NAMALWA (cell line): ENCODE results near the gene AUP1.

Experiments
- DNase-seq: peaks from one replicate; pipeline ENCODE4 v3.0.0-alpha.2; 2015; ENCODE audit warnings: low spot score

Gene AUP1

DNA sequence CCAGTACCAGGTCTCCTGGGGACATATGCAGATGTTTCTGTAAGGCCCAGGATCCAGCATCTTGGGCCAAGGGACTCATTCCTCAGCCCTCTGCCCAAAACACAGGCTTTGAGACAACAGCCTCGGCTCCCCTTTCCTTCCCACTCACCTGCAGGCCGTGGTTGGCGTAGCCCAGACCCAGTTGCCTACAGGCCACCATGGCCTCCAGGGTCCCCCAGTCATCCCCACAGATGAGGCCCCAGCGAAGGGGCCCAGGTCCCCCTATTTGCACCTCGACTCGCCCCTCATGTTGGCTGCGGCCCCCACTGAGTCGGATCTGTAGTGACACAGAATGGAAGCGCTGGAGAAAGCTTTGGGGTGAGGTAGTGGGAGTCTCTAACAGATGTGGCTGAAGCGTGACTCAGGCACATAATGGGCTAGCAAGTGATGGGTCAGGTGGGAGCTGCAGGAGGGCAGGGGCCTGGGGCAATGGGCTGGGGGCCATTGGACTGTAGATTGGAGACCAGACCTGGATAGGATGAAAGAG, 6.0 kb upstream of the AUP1 start:
- DNase-seq: no peak

DNA sequence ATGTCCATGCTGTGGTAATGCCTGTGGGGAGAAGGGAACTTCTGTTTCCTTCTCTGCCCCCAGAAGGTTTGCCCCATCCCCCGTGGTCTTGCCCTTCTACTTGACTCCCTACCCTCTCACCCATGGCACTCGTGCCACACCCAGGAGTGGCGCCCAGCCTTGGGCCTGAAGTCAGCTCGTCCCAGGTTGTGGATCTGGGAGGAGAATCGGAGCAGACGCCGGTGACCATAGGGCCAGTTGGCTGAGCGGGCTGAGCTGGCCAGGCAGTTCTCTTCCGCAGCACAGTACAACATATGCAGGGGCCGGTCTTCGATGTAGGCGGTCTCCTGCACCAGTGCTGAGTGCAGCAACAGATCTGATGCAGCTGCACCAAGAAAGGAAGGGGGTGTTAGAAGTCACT, 4.9 kb upstream of the AUP1 start:
- no peak for DNase-seq

- no peak for DNase-seq
Measured at GRCh38 chr2:74533464-74533863, 4.0 kb upstream of the AUP1 start.

DNA sequence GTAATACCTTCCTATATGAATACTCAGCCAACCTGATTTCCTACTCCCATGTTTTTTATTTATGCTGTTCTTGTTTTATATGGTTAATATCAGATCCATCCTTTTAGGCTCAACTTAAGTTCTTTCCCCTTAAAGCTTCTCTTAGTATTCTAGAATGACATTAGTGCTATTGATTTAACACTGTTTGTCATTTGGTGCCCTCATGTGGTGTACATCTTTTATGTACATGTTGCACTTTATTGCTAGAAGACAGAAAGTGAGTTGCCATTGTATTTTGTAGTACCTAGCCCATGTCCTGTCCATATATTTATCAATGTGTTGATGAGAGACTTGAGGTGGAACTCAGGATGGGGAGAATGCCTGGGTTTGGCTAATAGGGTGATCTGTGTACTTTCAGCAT, 2.7 kb upstream of the AUP1 start:
- DNase-seq: peak; percentile 71

GRCh38 chr2:74531666-74532065, 2.2 kb upstream of the AUP1 start:
- DNase-seq: no peak

DNA sequence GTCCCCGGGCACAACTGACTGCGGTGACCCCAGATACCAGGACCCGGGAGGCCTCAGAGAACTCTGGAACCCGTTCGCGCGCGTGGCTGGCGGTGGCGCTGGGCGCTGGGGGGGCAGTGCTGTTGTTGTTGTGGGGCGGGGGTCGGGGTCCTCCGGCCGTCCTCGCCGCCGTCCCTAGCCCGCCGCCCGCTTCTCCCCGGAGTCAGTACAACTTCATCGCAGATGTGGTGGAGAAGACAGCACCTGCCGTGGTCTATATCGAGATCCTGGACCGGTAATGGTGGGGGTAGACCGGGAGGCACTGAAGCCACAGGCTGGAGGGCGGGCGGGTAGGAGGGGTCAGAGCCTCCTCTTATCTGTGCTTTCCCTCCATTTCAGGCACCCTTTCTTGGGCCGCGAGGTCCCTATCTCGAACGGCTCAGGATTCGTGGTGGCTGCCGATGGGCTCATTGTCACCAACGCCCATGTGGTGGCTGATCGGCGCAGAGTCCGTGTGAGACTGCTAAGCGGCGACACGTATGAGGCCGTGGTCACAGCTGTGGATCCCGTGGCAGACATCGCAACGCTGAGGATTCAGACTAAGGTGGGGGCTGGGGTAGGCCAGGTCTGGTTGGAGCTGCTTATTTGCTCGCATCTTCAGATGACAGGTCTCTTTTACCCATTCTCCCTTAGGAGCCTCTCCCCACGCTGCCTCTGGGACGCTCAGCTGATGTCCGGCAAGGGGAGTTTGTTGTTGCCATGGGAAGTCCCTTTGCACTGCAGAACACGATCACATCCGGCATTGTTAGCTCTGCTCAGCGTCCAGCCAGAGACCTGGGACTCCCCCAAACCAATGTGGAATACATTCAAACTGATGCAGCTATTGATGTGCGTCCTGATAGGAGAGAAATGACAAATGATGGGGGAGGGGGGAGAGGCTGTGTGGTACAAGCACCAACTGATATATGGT, 1.0 kb upstream of the AUP1 start:
- DNase-seq: peak; percentile 55

DNA sequence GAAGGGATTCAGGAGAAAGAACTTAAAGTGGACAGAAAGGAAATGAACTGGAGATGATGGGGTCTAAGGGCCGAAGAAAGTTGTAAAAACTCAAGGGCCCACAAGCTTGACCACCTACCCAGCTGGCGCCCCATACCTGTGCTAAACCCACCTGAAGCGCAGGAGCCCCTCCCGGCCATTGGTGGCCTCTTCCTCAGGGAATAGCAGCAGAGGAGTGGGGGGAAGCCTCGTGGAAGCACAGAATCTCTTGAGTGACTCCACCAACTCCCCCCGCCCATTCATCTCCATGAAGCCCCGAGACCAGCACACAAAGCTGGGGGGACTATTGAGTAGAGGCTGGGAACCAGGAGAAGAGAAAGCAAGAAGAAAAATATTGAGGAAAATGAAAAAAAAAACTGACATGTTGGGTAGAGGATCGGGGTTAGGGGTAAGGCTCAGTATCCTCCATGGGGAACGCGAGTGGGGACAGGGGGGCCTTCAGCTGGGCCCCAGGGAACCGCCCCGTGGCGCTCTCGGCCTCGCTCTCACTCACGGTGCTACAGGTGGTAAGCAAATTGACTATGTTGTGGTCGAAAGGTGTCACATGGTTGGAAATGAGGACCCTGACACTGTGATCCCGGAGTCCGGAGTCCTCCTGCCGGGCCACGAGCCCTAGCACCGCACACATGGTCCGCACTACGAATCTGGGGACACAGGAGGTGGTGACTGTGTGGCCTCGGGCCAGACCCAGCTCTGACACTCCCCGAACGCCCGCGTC, 728 bp downstream of the AUP1 start:
- DNase-seq: peak; percentile 59

- no peak for DNase-seq
Measured at GRCh38 chr2:74527741-74528140, 1.8 kb downstream of the AUP1 start.

DNA sequence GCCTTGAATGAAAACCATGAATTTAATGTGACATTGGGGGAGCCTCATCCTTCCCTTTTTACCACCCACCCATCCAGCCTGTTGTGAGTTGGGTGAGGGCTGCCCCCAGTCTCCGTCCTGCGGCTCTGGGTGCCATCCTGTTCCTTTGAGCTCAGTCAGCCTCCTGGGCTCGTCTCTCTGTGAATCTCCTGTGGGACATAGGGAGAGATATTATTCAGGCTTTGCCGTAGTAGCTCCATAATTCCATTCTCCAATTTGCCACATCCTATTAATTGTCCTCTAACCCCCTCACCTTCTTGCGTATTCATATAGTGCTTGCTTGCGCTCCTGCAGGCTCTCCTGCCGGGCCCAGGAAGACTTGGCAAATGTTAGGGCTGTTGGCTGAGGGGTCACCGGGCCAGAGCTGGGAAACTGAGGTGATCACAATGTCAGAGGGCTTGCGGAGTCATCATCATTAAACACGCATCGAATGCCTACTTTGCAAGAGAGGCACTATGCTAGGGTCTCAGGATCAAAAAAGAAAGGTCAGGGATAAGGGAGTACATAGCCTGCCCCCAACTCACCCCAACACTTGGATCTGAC, 2.8 kb downstream of the AUP1 start:
- DNase-seq: no peak

- peak; percentile 84 for DNase-seq
Measured at GRCh38 chr2:74525717-74526648, 3.5 kb downstream of the AUP1 start, which contains the start of gene DQX1. TSS of gene DQX1 (minus strand) at chr2:74526231. CDS start at chr2:74525729, 502 bp downstream.

DNA sequence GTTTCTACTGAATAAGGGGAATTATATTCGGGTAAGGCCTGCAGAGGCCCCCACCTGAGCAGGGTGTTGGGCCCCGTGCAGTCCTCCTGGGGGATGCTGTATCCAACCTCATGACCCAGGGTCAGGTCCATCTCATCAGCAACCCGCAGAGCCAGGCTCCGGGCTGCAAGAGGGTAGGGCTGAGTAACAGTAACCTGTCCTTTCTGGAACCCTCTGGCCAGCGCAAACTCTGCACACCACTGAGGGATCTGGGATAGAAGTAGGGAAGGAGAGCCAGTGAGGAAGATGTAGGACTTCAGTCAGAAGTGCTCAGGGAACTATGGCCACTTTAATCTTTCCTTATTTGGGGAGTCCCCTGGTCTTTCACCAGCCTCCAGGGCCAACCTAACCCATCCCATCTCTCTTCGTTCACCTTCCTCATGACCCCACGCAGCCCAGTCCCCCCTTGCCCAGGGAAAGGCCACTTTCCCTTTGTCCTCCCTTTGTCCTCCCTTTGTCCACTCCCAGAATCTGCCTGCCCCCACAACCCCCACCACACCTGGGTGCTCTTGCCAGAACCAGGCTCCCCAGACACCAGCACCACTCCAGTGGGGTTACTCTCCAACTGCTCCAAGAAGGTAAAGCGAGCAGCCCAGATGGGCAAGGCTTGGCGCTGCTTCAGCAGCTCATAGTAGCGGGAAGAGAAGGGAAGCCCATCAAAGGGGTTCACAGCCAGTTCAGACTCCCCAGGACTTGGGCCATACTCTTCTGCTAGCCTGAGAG, 4.4 kb downstream of the AUP1 start:
- DNase-seq: no peak

- no peak for DNase-seq
Measured at GRCh38 chr2:74524005-74524404, 5.5 kb downstream of the AUP1 start.

DNA sequence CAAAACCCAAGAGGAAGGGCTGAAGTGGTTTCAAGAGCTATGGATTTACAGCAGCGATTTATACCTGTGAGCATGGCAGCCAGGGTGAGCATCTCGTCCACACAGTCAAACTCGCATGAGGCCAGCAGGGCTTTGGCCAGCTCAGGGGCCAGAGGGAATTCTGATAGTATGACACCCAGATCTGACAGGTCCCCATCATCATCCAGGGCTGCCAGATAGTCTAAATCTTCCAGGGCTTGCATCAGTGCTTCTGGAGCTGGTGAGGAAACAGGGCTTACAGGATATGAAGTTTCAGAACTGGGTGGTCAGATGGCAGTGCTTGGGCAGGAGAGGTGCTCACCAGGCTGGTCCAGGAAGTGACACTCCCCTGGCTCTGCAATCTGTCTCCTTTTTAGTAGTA, 7.0 kb downstream of the AUP1 start:
- DNase-seq: no peak

DNA sequence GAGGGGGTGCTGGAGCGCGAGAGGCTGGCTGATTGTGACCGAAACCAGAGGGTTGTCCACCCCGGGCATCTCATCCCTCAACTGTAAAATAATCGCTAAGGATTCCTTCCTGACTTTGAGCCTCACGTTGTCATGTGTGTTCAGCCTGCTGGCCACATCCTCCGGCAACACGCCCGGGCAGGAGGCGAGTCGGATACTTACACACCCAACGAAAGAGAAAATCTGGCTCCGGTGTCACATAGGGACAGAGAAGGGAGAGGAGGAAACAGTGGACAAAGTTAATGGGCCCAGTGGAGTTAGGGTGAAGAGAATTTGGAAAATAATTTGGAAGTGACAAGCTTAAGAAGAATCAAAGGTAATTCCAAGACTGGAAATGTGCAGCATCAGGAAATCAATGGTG, 12.9 kb downstream of the AUP1 start:
- DNase-seq: no peak

DNA sequence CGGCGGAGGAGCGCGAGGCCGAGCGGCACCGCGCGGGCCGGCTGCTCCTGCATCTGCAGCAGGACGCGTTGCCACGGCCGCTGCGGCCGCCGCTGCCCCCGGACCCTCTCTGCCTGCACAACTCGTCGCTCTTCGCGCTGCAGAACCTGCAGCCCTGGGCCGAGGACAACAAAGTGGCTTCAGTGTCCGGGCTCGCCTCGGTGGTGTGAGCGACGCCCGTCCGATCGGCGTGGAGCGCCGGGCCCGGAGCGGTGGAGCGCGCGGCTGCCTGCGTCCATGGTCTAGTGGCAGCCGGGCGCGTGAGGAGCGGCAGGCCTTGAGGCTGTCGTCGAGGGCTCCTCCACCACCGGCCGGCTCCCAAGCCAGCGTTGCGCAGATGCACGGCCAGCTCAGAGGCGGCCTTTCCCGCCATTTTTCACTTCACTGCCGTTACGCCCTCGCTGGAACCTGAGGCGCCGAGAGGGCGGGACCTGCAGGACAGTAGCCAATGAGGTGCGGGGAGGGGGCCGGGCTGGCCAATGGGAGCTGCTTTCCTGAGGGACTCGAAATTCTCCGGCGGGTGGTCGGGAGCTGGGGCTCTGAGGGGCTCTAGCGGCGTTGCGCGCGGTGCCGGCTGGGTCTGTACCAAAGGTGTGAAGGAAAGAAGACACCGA, 13.4 kb downstream of the AUP1 start:
- no peak for DNase-seq

DNA sequence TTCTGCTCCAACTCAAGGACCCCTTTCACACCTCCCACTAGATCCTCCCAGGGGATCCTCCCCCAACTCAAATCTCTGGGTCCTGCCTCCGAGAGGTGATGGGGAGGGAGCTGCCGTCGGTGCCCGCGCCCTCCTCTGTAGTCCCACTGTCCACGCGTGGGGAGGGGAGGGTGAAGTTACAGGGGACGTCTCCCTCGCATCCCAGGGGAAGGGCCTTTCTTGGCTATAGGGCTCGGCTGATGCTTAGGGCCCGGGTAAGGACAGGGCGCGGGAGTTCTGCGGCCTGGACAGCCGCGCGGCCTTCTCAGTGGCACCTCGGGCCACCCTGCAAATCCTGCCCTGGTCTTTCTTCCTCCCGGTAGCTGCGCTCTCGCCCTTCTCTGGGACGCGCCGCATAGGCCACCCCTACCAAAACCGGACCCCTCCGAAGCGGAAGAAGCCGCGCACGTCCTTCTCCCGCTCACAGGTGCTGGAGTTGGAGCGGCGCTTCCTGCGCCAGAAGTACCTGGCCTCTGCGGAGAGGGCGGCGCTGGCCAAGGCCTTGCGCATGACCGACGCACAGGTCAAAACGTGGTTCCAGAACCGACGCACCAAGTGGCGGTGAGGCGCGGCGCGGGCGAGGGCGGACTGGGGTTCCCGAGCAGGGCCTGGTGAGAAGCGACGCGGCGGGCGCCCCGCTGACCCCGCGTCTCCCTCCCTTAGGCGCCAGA, 14.1 kb downstream of the AUP1 start:
- no peak for DNase-seq

GRCh38 chr2:74514368-74515270, 14.9 kb downstream of the AUP1 start, which contains the start of gene TLX2:
TSS of gene TLX2 (plus strand) at chr2:74514450. CDS start at chr2:74514807, 357 bp downstream.
- no peak for DNase-seq
